HEK293T (cell line): ENCODE results near the gene PITPNM3.

Experiments
- ARNT ChIP-seq: fragments of 450-650 bp; IDR thresholded peaks from 2 replicates; pipeline ENCODE4 v1.6.1; 2017; ENCODE audit warnings: mild to moderate bottlenecking
- BHLHE40 ChIP-seq: fragments of 450-650 bp; IDR thresholded peaks from 2 replicates; pipeline ENCODE4 v1.6.1; 2016; ENCODE audit warnings: mild to moderate bottlenecking, moderate library complexity, borderline replicate concordance
- FOXA1 ChIP-seq: fragments of 450-650 bp; IDR thresholded peaks from 2 replicates; pipeline ENCODE4 v1.6.1; 2016; ENCODE audit warnings: mild to moderate bottlenecking
- FOXM1 ChIP-seq: fragments of 450-650 bp; IDR thresholded peaks from 2 replicates; pipeline ENCODE4 v1.6.1; 2017; ENCODE audit warnings: mild to moderate bottlenecking, borderline replicate concordance
- L3MBTL2 ChIP-seq: fragments of 450-650 bp; conservative IDR thresholded peaks from 2 replicates; pipeline ENCODE4 v1.6.1; 2016; ENCODE audit warnings: mild to moderate bottlenecking
- LEF1 ChIP-seq: fragments of 450-650 bp; IDR thresholded peaks from 2 replicates; pipeline ENCODE4 v1.6.1; 2017; ENCODE audit warnings: mild to moderate bottlenecking, borderline replicate concordance
- SP1 ChIP-seq: fragments of 450-650 bp; IDR thresholded peaks from 2 replicates; pipeline ENCODE4 v1.6.1; 2017
- SUZ12 ChIP-seq: fragments of 450-650 bp; IDR thresholded peaks from 2 replicates; pipeline ENCODE4 v1.6.1; 2016; ENCODE audit warnings: mild to moderate bottlenecking
- ZNF384 ChIP-seq: fragments of 450-650 bp; IDR thresholded peaks from 2 replicates; pipeline ENCODE4 v1.6.1; 2016

- no peak for TF ChIP-seq BHLHE40
- no peak for TF ChIP-seq L3MBTL2
- TF ChIP-seq SP1: no peak
- TF ChIP-seq FOXA1: no peak
- TF ChIP-seq LEF1: no peak
- no peak for TF ChIP-seq ARNT
- no peak for TF ChIP-seq SUZ12
- TF ChIP-seq ZNF384: no peak
- no peak for TF ChIP-seq FOXM1
Observed at GRCh38 chr17:6449307-6449706, 107.0 kb downstream of the PITPNM3 start.
